ENCODE measurements around the gene ARHGEF17. TPM values are rescaled to one million over a fixed set of nuclear protein-coding genes. Genes with fewer than 3 reads are reported as not detected.

ARHGEF17 gene
- total RNA-seq, 4 donors from 2014 or later, result 54.0 to 125 (median 61.4) TPM

- Histone ChIP-seq H3K4me3 (replicated peaks in 1 of 3) (no peak overlapping the region), H3K27ac (no peak overlapping the region), H3K27me3 (no peaks in the 10 kb centered on the region), H3K9me3 (no peaks in the 10 kb centered on the region), H3K36me3 (no peaks in the 10 kb centered on the region), H3K4me1 (peaks cover 15 to 34% of the 10 kb centered on the region in 2 donors)
- DNase-seq, result no peak
- 91% methylated on average over 4 of the region's 4 CpGs for WGBS, 2 donors
- intact Hi-C loops (cut with DNase I), result no loop called here
- no peak for TF ChIP-seq POLR2A (IDR thresholded peaks at IDR 0.05)
- no peak for TF ChIP-seq CTCF (IDR thresholded peaks at IDR 0.05)
Observed at GRCh38 chr11:73380897-73381410, 72.9 kb downstream of the ARHGEF17 start.

GRCh38 chr11:73381589-73381988, 73.5 kb downstream of the ARHGEF17 start:
- intact Hi-C loops (cut with DNase I), result no loop called here
- WGBS, 2 donors, result 80 to 96% methylated on average over 4 to 5 of the region's 6 CpGs
- TF ChIP-seq POLR2A (IDR thresholded peaks at IDR 0.05) (no peak), CTCF (IDR thresholded peaks at IDR 0.05) (no peak)
- H3K27me3 ChIP-seq, result no peaks in the 10 kb centered on the region
- H3K36me3 ChIP-seq, result no peaks in the 10 kb centered on the region
- H3K27ac ChIP-seq, result no peak overlapping the region
- H3K4me1 ChIP-seq, result peaks cover 15 to 37% of the 10 kb centered on the region in 2 donors
- DNase-seq, result no peak
- no peak overlapping the region for H3K4me3 ChIP-seq (replicated peaks in 1 of 3)
- no peaks in the 10 kb centered on the region for H3K9me3 ChIP-seq

- peaks cover 9 to 31% of the 10 kb centered on the region in 2 donors for H3K4me1 ChIP-seq
- intact Hi-C loops (cut with DNase I), result no loop called here
- H3K36me3 ChIP-seq, result no peaks in the 10 kb centered on the region
- no peak for DNase-seq
- no peaks in the 10 kb centered on the region for H3K9me3 ChIP-seq
- H3K27ac ChIP-seq, result no peak overlapping the region
- H3K4me3 ChIP-seq (replicated peaks in 1 of 3), result no peak overlapping the region
- H3K27me3 ChIP-seq, result no peaks in the 10 kb centered on the region
- TF ChIP-seq POLR2A (IDR thresholded peaks at IDR 0.05), result no peak
- no peak for TF ChIP-seq CTCF (IDR thresholded peaks at IDR 0.05)
- WGBS, 2 donors, result 92% methylated on average over 5 to 7 of the region's 7 CpGs
Observed at GRCh38 chr11:73382183-73382582, 74.1 kb downstream of the ARHGEF17 start.

GRCh38 chr11:73382747-73383146, 74.7 kb downstream of the ARHGEF17 start:
- WGBS, 2 donors, result 80 to 92% methylated on average over 2 to 3 of the region's 3 CpGs
- no peak overlapping the region for H3K4me3 ChIP-seq (replicated peaks in 1 of 3)
- no peaks in the 10 kb centered on the region for H3K36me3 ChIP-seq
- TF ChIP-seq CTCF (IDR thresholded peaks at IDR 0.05), result no peak
- no peak for TF ChIP-seq POLR2A (IDR thresholded peaks at IDR 0.05)
- H3K27me3 ChIP-seq, result no peaks in the 10 kb centered on the region
- H3K4me1 ChIP-seq, result peaks cover 13 to 30% of the 10 kb centered on the region in 2 donors
- intact Hi-C loops (cut with DNase I), result no loop called here
- no peaks in the 10 kb centered on the region for H3K9me3 ChIP-seq
- H3K27ac ChIP-seq, result no peak overlapping the region
- no peak for DNase-seq

- no peaks in the 10 kb centered on the region for H3K9me3 ChIP-seq
- intact Hi-C loops (cut with DNase I), result no loop called here
- no peak for DNase-seq
- TF ChIP-seq CTCF (IDR thresholded peaks at IDR 0.05), result no peak
- WGBS, 2 donors, result 64 to 80% methylated on average over 7 to 8 of the region's 9 CpGs
- no peaks in the 10 kb centered on the region for H3K27me3 ChIP-seq
- H3K27ac ChIP-seq, result no peak overlapping the region
- H3K36me3 ChIP-seq, result no peaks in the 10 kb centered on the region
- peaks cover 13 to 36% of the 10 kb centered on the region in 2 donors for H3K4me1 ChIP-seq
- no peak overlapping the region for H3K4me3 ChIP-seq (replicated peaks in 1 of 3)
Observed at GRCh38 chr11:73383249-73384124, 75.4 kb downstream of the ARHGEF17 start.

Data from thyroid gland (tissue), 4 donors.